Testis (tissue), 3 donors: Measurements from ENCODE around the gene CABCOCO1. TPM values are rescaled to one million over a fixed set of nuclear protein-coding genes. Genes with fewer than 3 reads are reported as not detected.

ENCODE experiments used
- DNase-seq: peaks from one replicate; pipeline ENCODE4 v3.0.0-alpha.2; 2019
- H3K27ac ChIP-seq, 2 donors: fragments of 200-600 bp; sonication (generic); one replicate each; pipeline ENCODE4 v1.5.1; 2019
- H3K27me3 ChIP-seq: fragments of 200-600 bp; sonication (generic); one replicate; pipeline ENCODE4 v1.5.1; 2019
- H3K36me3 ChIP-seq: fragments of 200-600 bp; sonication (generic); one replicate; pipeline ENCODE4 v1.5.1; 2017; ENCODE audit warnings: low read depth; ENCODE audit errors: missing control alignments
- H3K4me1 ChIP-seq: fragments of 200-600 bp; sonication (generic); one replicate; pipeline ENCODE4 v1.5.1; 2019
- H3K4me3 ChIP-seq, 2 donors: fragments of 200-600 bp; sonication (generic); one replicate each; pipeline ENCODE4 v1.5.1; 2017 to 2019
- H3K9me3 ChIP-seq: fragments of 200-600 bp; sonication (generic); one replicate; pipeline ENCODE4 v1.5.1; 2017
- POLR2A ChIP-seq: fragments of 450-650 bp; IDR thresholded peaks from one replicate; pipeline ENCODE4 v1.6.1; 2017; ENCODE audit warnings: antibody characterized with exemption, mild to moderate bottlenecking, moderate library complexity
- WGBS, 2 donors: methylation state at CpG; one replicate each; pipeline ENCODE4 v1.1.5; 2018; 5-methylcytosine and 5-hydroxymethylcytosine counted together
- intact Hi-C: fragments of 100-400 bp; cut with DNase I; formaldehyde crosslinking; loops from one replicate; pipeline ENCODE4 v1.15.1; 2023; ENCODE audit warnings: low total_unique reads
- polyA plus RNA-seq: library from polyadenylated mRNA; stranded (reverse); fragments of 350-450 nt; fragmentation: Illumina TruSeq; extraction: RNeasy Lipid Tissue Mini Kit (QIAGEN cat#74804); gene quantifications from one replicate; pipeline ENCODE4 v1.2.3, GENCODE V29; 2014; ENCODE audit warnings: low read depth, low replicate concordance; ENCODE audit not compliant: insufficient read depth
- total RNA-seq, 2 donors: library from RNA; depleted of rRNA; stranded (reverse); fragments of >200 nt; gene quantifications; one replicate each; pipeline ENCODE4 v1.2.3, GENCODE V29; 2016
- TF ChIP-seq, protein P1 (sequence below), 3 experiments: fragments of 450-650 bp in 2 of 3; fragments of 200-600 bp in 1 of 3; sonication (generic) in 1 of 3; IDR thresholded peaks; one replicate each; pipeline ENCODE4 v1.5.1; 2016 to 2019; ENCODE audit warnings: antibody characterized with exemption in 3 of 3, mild to moderate bottlenecking in 2 of 3, moderate library complexity in 1 of 3

CABCOCO1 gene
- total and polyA plus RNA-seq, 3 donors from 2014 or later = 2.5 to 26.0 (median 10.2) TPM

DNA sequence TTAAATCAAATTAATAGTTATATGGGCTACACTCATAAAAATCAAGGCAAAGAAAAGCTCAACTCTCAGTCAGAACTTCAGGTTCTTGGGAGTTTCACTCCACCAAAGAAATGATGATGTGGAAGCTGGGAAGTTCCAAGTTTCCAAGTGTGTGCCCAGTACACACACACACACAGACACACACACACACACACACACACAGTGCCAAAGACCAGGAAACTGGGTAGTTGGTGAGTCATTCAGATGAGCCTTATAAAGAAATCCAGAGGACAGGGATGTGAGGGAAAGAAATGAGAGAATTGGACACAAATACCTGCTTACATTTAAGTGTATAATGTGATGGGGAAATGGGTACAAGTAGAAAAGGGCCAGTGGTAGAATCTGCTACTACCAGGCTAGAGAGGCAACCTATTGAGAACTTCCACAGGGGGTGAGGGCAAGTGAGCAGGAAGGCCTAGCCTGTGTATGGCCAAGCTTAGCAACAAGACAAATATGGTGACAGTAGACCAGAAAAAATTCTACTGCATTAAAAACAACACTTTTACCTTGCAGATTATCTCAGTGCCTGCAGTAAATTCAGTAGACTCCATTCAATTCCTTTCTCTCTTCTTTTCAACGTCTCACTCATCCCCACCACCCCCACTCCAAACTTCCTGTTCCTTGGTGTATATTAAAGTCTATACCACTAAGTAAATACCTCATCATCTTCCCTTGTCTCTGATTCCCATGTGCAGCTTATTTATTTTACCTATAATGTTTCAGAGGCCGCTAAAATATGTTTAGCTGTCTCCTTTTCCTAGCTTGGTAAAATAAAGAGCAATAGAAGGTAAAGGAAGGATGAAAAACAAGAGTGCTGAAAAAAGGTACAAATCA is 95.0 kb downstream of the CABCOCO1 start:
- intact Hi-C loops = no loop called here
- H3K9me3 ChIP-seq = no peaks in the 10 kb centered on the region
- H3K36me3 ChIP-seq = no peaks in the 10 kb centered on the region
- H3K27me3 ChIP-seq = no peaks in the 10 kb centered on the region
- H3K27ac ChIP-seq = no peak overlapping the region
- WGBS, 2 donors = 88 to 90% methylated on average over 2 of the region's 2 CpGs
- no peaks in the 10 kb centered on the region for H3K4me1 ChIP-seq
- H3K4me3 ChIP-seq = no peak overlapping the region
- TF ChIP-seq, protein P1, sequence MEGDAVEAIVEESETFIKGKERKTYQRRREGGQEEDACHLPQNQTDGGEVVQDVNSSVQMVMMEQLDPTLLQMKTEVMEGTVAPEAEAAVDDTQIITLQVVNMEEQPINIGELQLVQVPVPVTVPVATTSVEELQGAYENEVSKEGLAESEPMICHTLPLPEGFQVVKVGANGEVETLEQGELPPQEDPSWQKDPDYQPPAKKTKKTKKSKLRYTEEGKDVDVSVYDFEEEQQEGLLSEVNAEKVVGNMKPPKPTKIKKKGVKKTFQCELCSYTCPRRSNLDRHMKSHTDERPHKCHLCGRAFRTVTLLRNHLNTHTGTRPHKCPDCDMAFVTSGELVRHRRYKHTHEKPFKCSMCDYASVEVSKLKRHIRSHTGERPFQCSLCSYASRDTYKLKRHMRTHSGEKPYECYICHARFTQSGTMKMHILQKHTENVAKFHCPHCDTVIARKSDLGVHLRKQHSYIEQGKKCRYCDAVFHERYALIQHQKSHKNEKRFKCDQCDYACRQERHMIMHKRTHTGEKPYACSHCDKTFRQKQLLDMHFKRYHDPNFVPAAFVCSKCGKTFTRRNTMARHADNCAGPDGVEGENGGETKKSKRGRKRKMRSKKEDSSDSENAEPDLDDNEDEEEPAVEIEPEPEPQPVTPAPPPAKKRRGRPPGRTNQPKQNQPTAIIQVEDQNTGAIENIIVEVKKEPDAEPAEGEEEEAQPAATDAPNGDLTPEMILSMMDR (IDR thresholded peaks at IDR 0.05) = no peak
- no peak for TF ChIP-seq POLR2A
- no peak for DNase-seq

DNA sequence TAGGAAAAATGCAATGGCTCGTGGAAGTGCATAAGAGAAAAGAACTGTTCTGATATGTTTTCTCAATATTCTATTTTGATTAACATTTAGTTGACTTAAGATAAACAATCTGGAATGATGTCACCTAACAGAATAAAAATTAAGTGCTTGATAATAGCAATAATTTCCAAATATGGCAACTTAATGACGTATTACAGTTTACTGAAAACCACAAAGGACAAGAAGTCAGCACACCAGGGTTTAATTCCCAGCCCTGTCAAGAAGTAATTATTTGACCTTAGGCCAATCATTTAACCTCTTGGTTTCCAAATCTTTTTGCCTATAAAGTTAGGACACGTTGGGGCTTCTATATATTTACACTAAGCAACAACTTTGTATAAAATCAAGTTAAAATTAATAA is 95.7 kb downstream of the CABCOCO1 start:
- intact Hi-C loops = no loop called here
- no peaks in the 10 kb centered on the region for H3K36me3 ChIP-seq
- no peak overlapping the region for H3K4me3 ChIP-seq
- 64 to 84% methylated on average over 3 of the region's 3 CpGs for WGBS, 2 donors
- H3K27me3 ChIP-seq = no peaks in the 10 kb centered on the region
- no peak overlapping the region for H3K27ac ChIP-seq
- H3K4me1 ChIP-seq = no peaks in the 10 kb centered on the region
- no peak for DNase-seq
- no peaks in the 10 kb centered on the region for H3K9me3 ChIP-seq
- no peak for TF ChIP-seq POLR2A
- TF ChIP-seq, protein P1 (IDR thresholded peaks at IDR 0.05) = no peak

DNA sequence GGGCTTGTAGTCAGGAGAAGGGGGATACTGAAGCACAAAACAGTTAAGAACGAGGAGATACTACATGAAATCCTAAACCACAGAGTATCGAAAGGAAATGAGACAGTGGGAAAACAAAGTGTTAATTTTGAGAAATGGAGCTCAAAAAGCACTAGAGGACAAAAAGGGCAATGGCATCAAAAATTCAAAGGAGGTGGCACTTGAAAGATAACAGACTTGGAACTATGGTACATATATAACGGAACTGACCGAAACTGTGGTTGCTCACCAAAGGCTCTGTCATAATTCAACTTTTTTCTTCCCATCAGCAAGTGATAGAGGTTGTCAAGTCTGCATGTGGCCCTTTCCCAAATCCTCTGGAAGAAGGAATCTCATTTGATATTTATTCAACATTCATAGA is 97.0 kb downstream of the CABCOCO1 start:
- no peak for DNase-seq
- 96 to 97% methylated on average over 4 of the region's 4 CpGs for WGBS, 2 donors
- H3K4me3 ChIP-seq = no peak overlapping the region
- H3K4me1 ChIP-seq = no peaks in the 10 kb centered on the region
- intact Hi-C loops = no loop called here
- H3K36me3 ChIP-seq = no peaks in the 10 kb centered on the region
- no peak overlapping the region for H3K27ac ChIP-seq
- no peaks in the 10 kb centered on the region for H3K27me3 ChIP-seq
- H3K9me3 ChIP-seq = no peaks in the 10 kb centered on the region
- TF ChIP-seq POLR2A = no peak

DNA sequence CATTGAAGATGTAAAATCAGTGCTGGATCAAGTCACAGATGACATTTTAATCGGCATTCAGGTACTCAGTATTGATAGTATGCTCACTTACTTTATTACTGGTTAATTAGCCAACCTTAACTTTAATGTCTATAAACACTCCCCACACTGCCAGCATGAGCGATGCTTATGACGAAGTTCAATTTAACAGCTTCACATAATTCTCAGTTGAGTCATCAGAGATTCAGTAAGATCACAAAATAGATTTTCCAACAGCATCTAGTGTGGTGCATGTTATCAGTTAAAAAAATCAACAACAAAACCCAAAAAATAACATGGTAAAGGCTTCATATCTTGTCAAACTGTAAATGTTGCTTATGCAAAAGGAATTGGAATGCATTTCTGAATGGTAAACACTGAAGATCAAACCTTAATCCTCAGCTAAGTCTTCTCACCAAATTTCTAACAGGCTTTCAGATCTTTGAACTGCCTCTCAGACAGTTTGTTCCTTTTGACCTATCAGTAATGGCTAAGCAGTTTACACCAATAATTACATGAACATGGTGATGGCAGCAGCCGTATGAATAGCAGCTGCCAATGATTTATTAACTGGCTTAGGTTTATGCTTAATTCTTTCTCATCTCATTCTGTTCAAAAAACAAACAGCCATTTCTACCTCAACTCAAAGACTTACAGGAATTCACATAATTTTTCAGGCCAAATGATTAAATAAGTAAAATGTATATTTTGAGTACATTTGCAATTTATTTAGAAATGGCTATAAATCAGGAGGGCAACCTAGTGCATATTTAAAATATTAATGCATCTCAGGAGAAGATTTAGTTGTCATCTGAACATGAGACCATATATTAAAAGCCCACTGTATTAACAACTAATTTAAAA is 98.5 kb downstream of the CABCOCO1 start:
- DNase-seq = no peak
- H3K4me3 ChIP-seq = no peak overlapping the region
- H3K9me3 ChIP-seq = no peaks in the 10 kb centered on the region
- no peak overlapping the region for H3K27ac ChIP-seq
- intact Hi-C loops = no loop called here
- 86 to 92% methylated on average over 4 of the region's 4 CpGs for WGBS, 2 donors
- no peaks in the 10 kb centered on the region for H3K36me3 ChIP-seq
- H3K4me1 ChIP-seq = no peaks in the 10 kb centered on the region
- TF ChIP-seq, protein P1 (IDR thresholded peaks at IDR 0.05) = no peak
- no peak for TF ChIP-seq POLR2A
- H3K27me3 ChIP-seq = no peaks in the 10 kb centered on the region

DNA sequence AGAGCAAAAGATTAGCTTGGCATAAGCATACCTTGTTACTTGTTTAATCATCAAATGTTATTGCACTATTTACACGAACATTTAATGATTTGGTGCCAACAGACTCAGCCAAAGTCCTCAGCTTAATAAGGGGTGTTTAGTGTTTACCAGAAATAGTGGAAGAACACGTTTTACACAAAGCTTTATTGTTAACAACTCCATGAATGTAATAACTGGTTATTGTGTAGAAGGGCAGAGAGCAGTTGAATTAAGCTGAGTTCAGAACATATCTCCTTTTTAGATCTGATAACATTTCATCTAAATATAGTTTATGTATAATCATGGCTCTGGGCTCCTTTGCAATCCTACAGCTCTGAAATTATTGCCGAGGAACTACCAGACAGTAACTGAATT is 99.1 kb downstream of the CABCOCO1 start:
- intact Hi-C loops = no loop called here
- H3K27me3 ChIP-seq = no peaks in the 10 kb centered on the region
- H3K27ac ChIP-seq = no peak overlapping the region
- no peak overlapping the region for H3K4me3 ChIP-seq
- TF ChIP-seq, protein P1 (IDR thresholded peaks at IDR 0.05) = no peak
- no peak for TF ChIP-seq POLR2A
- DNase-seq = no peak
- H3K9me3 ChIP-seq = no peaks in the 10 kb centered on the region
- H3K36me3 ChIP-seq = no peaks in the 10 kb centered on the region
- H3K4me1 ChIP-seq = no peaks in the 10 kb centered on the region
- WGBS, 2 donors = 64 to 71% methylated on average over 3 of the region's 3 CpGs
